Tibial nerve (tissue), 4 donors: ENCODE results near the gene ST13. TPM values are rescaled to one million over a fixed set of nuclear protein-coding genes. Genes with fewer than 3 reads are reported as not detected.

Experiments
- DNase-seq, 2 donors: peaks; one replicate each; pipeline ENCODE4 v3.0.0-alpha.2; 2019; ENCODE audit warnings: low spot score in 2 of 2
- H3K27ac ChIP-seq, 4 donors: fragments of 200-600 bp; sonication (generic) in 3 of 4; one replicate each; pipeline ENCODE4 v1.5.1; 2017 to 2019; ENCODE audit warnings: mild to moderate bottlenecking in 1 of 4
- H3K27me3 ChIP-seq, 2 donors: fragments of 200-600 bp; sonication (generic) in 1 of 2; one replicate each; pipeline versions ENCODE4 v1.5.1 to v1.6.0; 2017 to 2019
- H3K36me3 ChIP-seq, 3 donors: fragments of 200-600 bp; sonication (generic); one replicate each; pipeline ENCODE4 v1.5.1; 2018 to 2019
- H3K4me1 ChIP-seq, 4 donors: fragments of 200-600 bp; sonication (generic) in 3 of 4; one replicate each; pipeline ENCODE4 v1.5.1; 2017 to 2019
- H3K4me3 ChIP-seq, 4 donors: fragments of 200-600 bp; sonication (generic) in 3 of 4; one replicate each; pipeline ENCODE4 v1.5.1; 2017 to 2019; ENCODE audit warnings: mild to moderate bottlenecking in 1 of 4, moderate library complexity in 1 of 4
- H3K9me3 ChIP-seq, 4 donors: fragments of 200-600 bp; sonication (generic) in 3 of 4; one replicate each; pipeline ENCODE4 v1.5.1; 2017 to 2019
- EP300 ChIP-seq, 2 donors: sonication (generic); formaldehyde crosslinking; IDR thresholded peaks; one replicate each; pipeline ENCODE4 v1.6.1; 2017; ENCODE audit warnings: antibody characterized with exemption in 2 of 2, mild to moderate bottlenecking in 1 of 2
- POLR2A ChIP-seq, 2 donors: fragments of 450-650 bp; IDR thresholded peaks; one replicate each; pipeline ENCODE4 v1.6.1; 2017; ENCODE audit warnings: antibody characterized with exemption in 2 of 2, mild to moderate bottlenecking in 2 of 2, moderate library complexity in 2 of 2
- WGBS, 2 donors: methylation state at CpG; one replicate each; pipeline ENCODE4 v1.1.5; 2018; 5-methylcytosine and 5-hydroxymethylcytosine counted together
- total RNA-seq, 4 donors: library from RNA; depleted of rRNA; stranded (reverse); fragments of >200 nt; gene quantifications; one replicate each; pipeline ENCODE4 v1.1.0, GENCODE V29; 2016
- TF ChIP-seq, protein P1 (sequence below), 5 experiments: fragments of 200-600 bp in 3 of 5; fragments of 450-650 bp in 2 of 5; sonication (generic) in 3 of 5; IDR thresholded peaks; one replicate each; pipeline ENCODE4 v1.5.1; 2016 to 2019; ENCODE audit warnings: antibody characterized with exemption in 5 of 5, mild to moderate bottlenecking in 3 of 5, moderate library complexity in 2 of 5

ST13 gene
- total RNA-seq = 100 to 1,000 TPM in 3 of 4 donors, 10 to 100 TPM in 1; 96.9 to 142 (median 114) TPM

DNA sequence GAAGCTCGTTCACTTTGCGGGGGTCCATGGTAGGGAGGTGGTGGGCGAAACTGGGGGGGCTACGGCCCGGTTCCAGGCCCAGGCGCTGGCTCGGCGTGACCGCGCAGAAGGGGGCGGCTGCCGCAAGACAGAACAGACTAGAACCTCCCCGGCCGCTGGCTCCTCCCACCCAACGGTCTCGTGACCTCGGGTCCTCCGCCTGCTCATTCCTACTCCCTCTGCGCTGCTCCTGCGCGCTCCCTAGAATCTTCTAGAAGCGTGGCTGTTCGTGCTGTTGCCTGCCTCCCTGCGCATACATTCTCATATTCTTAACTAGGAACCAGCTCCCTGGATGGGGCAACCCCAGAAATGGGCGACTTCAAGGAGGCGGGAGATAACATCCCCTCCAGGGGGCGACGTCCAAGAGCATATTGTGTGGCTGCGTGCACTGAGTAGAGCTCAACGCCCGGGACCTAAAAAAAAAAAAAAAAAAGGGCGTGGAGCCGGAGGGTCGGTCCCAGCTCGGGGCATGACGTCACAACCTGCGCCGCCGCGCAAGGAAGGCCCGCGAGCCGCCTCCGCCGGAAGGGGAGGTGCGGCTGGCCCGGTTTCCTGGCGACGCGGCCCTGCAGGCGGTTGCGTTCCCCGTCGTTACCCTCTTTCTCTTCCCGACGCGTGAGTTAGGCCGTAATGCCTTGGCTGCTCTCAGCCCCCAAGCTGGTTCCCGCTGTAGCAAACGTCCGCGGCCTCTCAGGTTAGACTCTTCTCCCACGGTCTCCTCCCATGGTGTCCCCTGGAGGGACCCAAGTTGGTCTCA lies at the start of gene ST13, which contains the start of gene XPNPEP3:
TSS of gene ST13 (minus strand) at position 127 of the 796 bp plus-strand sequence. CDS start at position 28, 99 bp downstream.
TSS of gene XPNPEP3 (plus strand) at position 636 of the 796 bp plus-strand sequence. CDS start at position 670, 34 bp downstream.
- Histone ChIP-seq H3K4me1 (peaks cover 0 to 65% (median 34%) of the 10 kb centered on the region in 4 donors), H3K9me3 (no peaks in the 10 kb centered on the region), H3K36me3 (peaks cover 0 to 15% (median 0%) of the 10 kb centered on the region in 3 donors), H3K27ac (peak within 1 kb of the TSS; percentile 97 to 99 (median 98)), H3K4me3 (peak within 1 kb of the TSS; percentile 72 to 98 (median 88)), H3K27me3 (no peaks in the 10 kb centered on the region)
- DNase-seq = peak; percentile 95
- WGBS, 2 donors = 0 to 1% methylated on average over 54 to 60 of the region's 63 CpGs
- TF ChIP-seq POLR2A (IDR thresholded peaks at IDR 0.05) (peak; percentile 80 to 91), EP300 (IDR thresholded peaks at IDR 0.05) (peak; percentile 91 to 95)
- TF ChIP-seq, protein P1, sequence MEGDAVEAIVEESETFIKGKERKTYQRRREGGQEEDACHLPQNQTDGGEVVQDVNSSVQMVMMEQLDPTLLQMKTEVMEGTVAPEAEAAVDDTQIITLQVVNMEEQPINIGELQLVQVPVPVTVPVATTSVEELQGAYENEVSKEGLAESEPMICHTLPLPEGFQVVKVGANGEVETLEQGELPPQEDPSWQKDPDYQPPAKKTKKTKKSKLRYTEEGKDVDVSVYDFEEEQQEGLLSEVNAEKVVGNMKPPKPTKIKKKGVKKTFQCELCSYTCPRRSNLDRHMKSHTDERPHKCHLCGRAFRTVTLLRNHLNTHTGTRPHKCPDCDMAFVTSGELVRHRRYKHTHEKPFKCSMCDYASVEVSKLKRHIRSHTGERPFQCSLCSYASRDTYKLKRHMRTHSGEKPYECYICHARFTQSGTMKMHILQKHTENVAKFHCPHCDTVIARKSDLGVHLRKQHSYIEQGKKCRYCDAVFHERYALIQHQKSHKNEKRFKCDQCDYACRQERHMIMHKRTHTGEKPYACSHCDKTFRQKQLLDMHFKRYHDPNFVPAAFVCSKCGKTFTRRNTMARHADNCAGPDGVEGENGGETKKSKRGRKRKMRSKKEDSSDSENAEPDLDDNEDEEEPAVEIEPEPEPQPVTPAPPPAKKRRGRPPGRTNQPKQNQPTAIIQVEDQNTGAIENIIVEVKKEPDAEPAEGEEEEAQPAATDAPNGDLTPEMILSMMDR (IDR thresholded peaks at IDR 0.05) = peak in 2 of 5 experiments; percentile 42 to 54

DNA sequence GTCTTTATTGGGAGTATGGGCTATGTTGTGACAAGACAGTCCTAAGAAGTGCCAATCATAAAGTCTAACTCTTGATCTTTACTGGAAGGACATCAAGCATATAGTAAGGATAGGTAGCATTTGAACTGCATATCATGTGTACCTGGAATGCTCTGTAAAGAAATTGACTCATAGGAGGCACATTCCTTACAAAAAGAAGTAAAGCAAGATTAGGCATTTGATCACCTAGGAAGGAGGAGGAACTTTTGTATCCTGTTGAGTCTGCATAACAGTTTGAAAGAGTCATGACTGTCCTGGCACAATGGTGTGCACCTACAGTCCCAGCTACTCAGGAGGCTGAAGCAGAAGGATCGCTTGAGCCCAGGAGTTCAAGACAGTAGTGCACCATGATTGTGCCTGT lies 47.7 kb upstream of the ST13 start:
- no peaks in the 10 kb centered on the region for H3K9me3 ChIP-seq
- TF ChIP-seq, protein P1 (IDR thresholded peaks at IDR 0.05) = no peak
- TF ChIP-seq EP300 (IDR thresholded peaks at IDR 0.05) (no peak), POLR2A (IDR thresholded peaks at IDR 0.05) (no peak)
- H3K36me3 ChIP-seq = peaks cover 0 to 63% (median 0%) of the 10 kb centered on the region in 3 donors
- DNase-seq = no peak
- H3K27ac ChIP-seq = no peak overlapping the region
- peaks cover 0 to 3% (median 0%) of the 10 kb centered on the region in 4 donors for H3K4me1 ChIP-seq
- H3K4me3 ChIP-seq = no peak overlapping the region
- 93 to 94% methylated on average over 1 of the region's 1 CpG for WGBS, 2 donors
- H3K27me3 ChIP-seq = no peaks in the 10 kb centered on the region

DNA sequence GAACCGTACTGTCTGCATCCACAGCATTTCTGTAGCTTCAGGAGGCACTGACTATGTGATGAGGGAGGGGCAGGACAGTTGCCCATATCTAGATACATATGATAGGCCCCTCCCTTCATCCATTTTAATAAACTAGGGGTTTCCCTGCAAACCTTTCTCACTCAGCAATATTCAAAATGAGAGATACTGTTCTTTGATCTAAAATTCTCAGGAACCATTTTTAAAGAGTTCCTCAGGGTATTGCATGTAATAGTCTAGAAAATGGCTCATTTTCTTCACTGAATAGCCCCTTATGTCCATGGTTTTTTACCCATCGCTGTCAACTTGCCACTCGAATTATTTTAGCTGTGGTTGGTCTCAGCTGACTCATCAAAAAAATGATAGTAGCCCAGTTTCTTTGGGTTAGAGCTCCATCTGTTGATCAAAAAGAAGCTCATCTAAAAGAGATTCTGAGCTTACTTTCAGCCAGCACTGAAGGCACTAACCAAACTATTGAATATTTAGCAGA lies 42.5 kb upstream of the ST13 start:
- 26 to 27% methylated on average over 3 of the region's 3 CpGs for WGBS, 2 donors
- TF ChIP-seq, protein P1 (IDR thresholded peaks at IDR 0.05) = peak; percentile 36 to 55 (median 44)
- no peak for TF ChIP-seq EP300 (IDR thresholded peaks at IDR 0.05)
- H3K9me3 ChIP-seq = no peaks in the 10 kb centered on the region
- no peaks in the 10 kb centered on the region for H3K27me3 ChIP-seq
- peak overlapping the region in 3 of 4 donors; percentile 27 to 66 (median 31) for H3K27ac ChIP-seq
- H3K4me1 ChIP-seq = peaks cover 0 to 19% (median 6%) of the 10 kb centered on the region in 4 donors
- no peak for DNase-seq
- no peak overlapping the region for H3K4me3 ChIP-seq
- peaks cover 0 to 25% (median 0%) of the 10 kb centered on the region in 3 donors for H3K36me3 ChIP-seq

DNA sequence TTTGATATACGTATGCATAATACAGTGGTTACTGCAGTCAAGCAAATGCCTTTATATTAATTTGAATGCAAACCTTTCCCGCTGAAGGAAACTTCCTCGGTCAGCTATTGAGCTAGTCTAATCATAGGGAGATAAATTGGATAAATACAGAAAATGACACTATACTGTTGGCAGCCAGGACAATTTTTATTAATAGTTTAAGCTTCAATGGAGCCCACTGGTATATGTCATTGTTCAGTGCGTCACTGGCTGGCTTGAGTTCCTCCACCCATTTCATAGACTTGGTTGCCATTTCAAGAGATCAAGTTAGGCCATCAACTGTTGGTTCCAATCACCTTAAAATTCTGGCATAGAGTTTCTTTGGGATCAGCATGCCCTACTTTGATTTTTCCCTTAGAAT lies 38.0 kb upstream of the ST13 start:
- TF ChIP-seq POLR2A (IDR thresholded peaks at IDR 0.05) = no peak
- TF ChIP-seq, protein P1 (IDR thresholded peaks at IDR 0.05) = no peak
- TF ChIP-seq EP300 (IDR thresholded peaks at IDR 0.05) = no peak
- no peak for DNase-seq
- H3K36me3 ChIP-seq = peaks cover 0 to 41% (median 0%) of the 10 kb centered on the region in 3 donors
- no peaks in the 10 kb centered on the region for H3K9me3 ChIP-seq
- WGBS, 2 donors = 91% methylated on average over 4 of the region's 4 CpGs
- no peak overlapping the region for H3K27ac ChIP-seq
- H3K4me3 ChIP-seq = no peak overlapping the region
- no peaks in the 10 kb centered on the region for H3K27me3 ChIP-seq
- H3K4me1 ChIP-seq = peaks cover 0 to 19% (median 6%) of the 10 kb centered on the region in 4 donors

DNA sequence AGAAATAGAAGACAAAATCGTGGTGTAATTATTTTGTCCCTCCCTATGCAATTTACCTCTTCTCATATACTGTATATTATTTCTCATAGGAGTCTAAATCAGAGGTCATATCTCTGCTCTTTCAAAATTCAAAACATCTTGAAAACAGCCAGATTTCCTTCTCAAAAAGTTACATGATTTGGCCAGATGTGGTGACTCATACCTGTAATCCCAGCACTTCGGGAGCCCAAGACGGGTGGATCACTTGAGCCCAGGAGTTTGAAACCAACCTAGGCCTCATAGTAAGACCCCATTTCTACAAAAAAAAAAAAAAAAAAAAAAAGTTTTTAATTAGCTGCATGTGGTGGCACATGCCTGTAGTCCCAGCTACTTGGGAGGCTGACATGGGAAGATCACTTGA lies 34.4 kb upstream of the ST13 start:
- H3K4me3 ChIP-seq = no peak overlapping the region
- no peaks in the 10 kb centered on the region for H3K9me3 ChIP-seq
- no peak for DNase-seq
- H3K36me3 ChIP-seq = peaks cover 0 to 74% (median 6%) of the 10 kb centered on the region in 3 donors
- WGBS, 2 donors = 86 to 94% methylated on average over 3 of the region's 3 CpGs
- no peak for TF ChIP-seq EP300 (IDR thresholded peaks at IDR 0.05)
- no peak overlapping the region for H3K27ac ChIP-seq
- H3K4me1 ChIP-seq = peaks cover 0 to 4% (median 0%) of the 10 kb centered on the region in 4 donors
- no peaks in the 10 kb centered on the region for H3K27me3 ChIP-seq
